Stimulated activated CD8-positive, alpha-beta memory T cell treated with anti-CD3 and anti-CD28 coated beads, Interleukin-15, amount 100 ng/mL, for 24 hours (primary cell): ENCODE measurements around the gene PTPRM.

ENCODE experiments used
- DNase-seq: peaks from one replicate; pipeline ENCODE4 v3.0.0-alpha.2; 2020; ENCODE audit warnings: low read depth

Gene PTPRM

DNA sequence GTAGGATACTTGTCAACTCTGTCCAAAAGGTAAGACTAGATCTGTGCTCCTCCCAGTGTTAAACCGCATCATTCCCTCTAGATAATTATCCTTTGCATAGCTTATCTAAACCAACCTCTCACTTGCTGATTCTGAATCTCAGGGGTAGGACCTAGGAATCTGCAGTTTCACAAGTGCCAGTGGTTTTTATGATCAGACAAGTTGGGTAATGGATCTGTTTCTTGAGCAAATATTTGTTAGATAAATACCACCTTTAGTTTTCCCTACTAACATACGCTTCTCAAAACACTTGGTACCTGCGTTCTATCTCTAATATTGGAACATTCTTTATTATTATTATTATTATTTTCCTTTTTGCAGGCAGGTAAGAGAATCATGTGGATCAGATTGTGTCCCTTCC is 439.9 kb downstream of the PTPRM start:
- no peak for DNase-seq

DNA sequence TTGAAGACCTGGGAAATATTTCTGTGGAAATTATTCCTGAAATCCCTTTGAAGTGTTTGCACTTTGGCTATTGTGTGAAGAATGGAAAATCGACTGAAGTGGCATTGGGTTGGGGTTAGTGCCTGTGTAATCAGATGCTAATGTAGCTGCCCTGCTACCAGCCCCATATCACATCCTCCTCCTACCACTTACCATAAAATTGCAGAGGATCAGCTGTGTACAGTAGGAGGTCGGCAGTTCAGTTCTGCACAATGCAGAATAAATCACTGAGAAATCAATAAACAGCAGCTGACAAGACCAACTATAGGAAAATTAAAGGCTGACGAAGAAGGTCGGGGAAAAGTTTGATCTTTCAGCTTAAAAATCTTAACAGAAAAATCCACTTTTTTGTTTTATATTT is 440.9 kb downstream of the PTPRM start:
- DNase-seq = no peak

DNA sequence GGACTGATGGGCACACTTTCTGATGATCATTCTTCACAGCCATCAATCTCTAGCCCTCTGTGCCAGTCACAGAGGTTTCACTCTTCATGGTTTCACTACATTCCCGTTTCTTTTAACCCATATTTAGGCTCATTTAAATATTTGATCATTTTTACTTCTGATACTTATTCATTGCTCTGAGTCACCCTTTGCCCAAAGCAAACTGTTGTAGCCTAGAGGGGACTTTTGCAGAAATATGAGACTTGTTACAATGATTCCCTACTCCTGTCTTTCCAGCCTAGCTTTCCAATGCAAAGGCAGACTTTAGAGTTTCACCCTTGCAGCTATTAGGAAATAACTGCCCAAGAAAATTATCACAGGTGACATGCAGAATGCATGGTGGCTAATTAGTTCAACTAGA is 444.2 kb downstream of the PTPRM start:
- DNase-seq = no peak

DNA sequence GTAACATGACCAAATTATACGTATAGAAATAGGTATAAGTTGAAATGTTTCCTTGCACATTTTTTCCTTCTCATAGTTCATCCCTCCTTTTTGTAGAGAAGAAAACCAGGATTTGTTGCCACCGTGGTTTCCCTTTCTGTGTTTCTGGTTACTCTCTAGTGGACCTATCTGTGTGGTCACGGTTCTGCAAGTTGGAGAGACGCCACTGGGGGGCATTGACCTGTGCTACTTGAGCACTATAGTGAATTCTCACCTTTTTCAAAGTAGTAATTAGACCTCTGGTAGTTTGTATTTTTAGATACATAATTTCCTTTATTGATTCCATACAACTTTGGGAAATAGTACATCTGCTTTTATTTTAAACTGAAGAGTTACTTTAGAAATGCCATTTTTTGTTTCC is 444.8 kb downstream of the PTPRM start:
- DNase-seq = no peak

DNA sequence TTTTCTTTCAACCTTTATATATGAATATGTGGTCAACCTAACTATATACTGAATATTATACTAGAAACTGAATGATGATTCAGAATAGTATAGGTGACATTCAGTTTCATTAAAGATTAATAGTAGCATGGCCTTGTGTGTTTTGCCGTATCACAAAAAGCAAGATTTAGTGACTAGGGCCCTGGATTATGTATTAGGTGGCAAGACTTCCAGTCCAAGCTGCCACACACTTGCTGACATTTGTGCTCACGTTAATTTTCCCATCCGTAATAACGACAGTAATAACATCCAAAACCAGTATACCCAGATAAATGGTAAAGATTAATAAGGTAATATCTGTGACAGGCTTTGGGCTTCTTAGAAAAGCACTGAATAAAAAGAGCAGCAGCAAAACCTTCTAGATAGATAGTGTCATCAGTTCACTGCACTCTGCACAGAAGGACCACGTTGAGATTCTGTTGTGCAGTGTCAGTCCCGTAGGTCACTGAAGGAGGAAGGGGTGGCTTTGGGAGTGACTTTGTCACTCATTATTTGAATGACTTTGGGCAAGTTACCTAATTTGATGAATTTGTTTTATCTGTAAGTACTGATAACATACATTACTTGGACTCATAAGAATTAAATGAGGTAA is 451.7 kb downstream of the PTPRM start:
- no peak for DNase-seq

DNA sequence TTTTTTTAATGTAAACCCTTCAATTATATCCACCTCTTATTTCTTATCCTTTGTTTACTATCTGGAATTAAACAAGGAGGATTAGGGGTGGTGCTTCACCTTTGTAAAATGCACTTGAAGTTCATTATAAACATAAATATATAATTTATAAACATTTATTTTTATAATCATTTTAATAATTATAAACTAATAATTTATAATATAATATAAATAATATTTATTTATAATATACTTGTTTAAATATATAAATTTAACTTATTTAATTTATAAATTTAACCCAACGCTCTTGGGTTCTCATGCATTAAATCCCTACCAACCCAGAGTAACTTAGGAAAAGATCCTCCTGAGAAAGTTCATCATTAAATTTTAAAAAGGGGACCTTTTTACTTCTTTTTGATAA is 452.5 kb downstream of the PTPRM start:
- DNase-seq = no peak

DNA sequence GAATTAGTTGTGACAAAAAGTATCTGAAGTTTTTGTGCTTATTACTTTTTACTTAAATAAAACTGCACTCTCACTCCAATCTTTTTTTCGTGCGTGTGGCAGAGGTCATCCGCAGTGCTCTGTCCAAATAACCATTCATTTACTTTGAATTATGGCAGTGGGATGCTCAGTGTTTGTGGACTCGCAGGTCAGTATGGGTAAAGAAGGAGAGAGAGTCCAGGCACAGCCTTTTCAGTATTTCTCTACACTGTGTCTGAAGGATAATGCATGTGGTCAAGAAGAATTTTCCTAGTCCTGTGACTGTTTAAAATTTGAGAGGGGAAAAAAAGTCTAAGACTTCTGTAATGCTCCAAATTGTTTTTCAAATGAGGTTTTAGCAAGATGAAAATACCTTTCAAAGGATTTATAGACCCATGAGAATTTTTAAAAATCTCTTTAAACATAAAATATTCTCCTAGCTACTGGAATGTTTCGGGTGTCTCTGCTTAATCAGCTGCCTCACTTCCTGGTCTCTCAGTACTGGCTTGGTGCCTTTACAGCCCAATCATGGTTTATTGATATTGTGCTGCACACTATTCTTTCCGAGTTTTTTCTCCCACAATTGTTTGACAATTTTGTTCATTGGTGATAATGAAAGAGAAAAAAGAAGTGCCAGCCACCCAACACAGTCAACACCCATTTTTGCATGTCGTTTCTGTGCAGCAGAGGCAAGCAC is 453.2 kb downstream of the PTPRM start:
- no peak for DNase-seq

DNA sequence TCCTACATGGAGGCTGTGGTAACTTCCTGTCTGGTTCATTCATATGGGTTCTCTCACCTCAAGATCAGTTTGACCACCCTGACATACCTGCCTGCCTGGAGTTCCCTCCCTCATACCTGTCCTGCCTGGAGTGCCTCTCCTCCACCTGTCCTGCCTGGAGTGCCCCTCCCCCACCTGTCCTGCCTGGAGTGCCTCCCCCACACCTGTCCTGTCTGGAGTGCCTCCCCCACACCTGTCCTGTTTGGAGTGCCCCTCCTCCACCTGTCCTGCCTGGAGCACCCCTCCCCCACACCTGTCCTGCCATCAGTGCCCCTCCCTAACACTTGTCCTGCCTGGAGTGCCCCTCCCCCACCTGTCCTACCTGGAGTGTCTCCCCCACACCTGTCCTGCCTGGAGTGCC is 461.9 kb downstream of the PTPRM start:
- no peak for DNase-seq

DNA sequence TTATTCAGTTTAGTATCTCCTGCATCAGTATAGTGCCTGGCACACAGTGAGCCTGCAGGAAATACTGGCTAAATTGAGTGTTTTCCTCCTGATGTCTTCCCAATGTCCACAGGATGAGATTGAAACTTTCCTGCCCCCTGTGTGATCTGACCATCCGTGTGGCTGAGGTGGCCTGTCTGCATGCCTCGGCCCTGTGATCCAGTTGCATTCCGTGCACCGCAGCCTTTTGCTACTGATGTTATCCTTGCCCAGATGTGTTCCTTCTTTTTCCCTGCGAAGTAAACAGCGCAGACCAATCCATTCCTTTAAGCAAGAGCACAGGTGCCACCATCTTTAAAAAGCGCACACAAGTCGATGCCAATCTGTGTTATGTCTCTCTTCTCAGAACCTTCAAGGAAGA is 462.6 kb downstream of the PTPRM start:
- DNase-seq = no peak

DNA sequence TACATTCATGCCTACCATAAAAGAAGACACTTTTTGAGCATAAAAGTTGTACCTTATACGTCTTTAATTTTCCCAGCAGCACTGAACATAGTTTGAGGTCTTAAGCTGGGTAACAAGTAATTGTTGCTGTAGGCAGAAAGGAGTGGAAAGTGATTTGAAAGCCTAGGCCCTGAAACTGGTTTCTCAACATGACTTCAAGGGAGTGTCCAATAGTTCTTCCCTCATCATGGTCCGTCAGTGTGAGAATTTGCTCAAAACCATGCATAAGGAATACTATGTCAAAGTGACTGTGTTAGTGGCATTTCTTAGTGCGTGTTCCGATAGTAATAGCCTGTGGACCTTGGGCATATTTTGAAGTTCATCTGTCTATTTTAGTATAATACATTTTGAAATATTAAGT is 463.1 kb downstream of the PTPRM start:
- no peak for DNase-seq

DNA sequence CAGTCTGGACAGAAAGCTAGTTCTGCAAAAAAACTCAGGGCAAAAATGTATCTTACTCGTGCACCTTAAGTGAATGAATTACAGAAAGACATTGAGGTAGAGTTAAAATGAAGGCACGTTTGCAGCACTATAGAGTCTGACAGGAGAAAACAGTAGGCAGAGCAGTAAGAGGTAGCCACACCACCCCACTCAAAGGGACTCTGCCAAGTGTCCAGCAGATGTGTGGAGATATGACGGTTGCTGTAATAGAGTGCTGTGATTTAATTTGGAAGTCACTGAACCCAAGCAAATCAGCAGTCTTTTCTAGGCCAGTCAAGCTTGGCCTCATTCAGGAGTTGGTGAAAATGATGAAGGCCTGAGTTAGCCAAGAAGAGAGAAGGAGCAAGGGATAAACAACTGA is 464.4 kb downstream of the PTPRM start:
- no peak for DNase-seq

DNA sequence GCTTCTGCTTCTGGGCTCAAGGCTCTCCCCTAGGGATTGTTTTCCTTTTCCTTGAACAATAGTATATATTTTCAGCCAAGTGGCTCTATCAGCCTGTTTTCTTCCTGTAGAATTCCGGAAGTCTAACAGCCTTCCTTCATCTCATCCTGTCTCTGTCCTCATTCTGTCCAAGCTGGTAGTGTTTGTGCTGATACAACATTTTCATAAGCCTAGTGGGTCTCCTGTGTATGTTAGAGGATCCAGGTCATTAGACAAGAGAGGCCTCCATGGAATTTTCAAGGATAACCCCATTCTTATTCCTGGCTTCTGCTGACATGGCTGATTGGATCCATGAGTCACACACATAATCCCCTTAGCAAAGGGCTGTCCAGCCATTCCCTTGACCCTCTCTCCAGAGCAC is 467.6 kb downstream of the PTPRM start:
- no peak for DNase-seq

DNA sequence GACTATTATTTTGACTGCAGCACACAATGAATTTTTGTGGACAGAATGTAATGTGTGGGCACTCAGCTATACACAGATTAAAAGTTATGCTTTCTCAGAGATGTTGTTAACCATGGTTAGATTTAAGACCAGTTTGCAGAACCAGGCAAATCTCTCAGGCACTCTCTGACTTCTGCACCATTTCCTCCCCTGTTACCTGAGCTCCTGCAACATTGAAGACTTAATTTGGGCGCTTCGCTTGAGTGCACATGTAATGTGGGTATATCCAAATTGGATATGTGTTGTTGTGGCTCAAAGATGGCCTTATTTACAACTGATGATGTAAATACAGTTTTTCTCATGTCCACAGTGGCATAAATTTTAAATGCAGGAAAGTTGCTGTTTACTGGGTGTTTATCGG is 469.4 kb downstream of the PTPRM start:
- DNase-seq = no peak

DNA sequence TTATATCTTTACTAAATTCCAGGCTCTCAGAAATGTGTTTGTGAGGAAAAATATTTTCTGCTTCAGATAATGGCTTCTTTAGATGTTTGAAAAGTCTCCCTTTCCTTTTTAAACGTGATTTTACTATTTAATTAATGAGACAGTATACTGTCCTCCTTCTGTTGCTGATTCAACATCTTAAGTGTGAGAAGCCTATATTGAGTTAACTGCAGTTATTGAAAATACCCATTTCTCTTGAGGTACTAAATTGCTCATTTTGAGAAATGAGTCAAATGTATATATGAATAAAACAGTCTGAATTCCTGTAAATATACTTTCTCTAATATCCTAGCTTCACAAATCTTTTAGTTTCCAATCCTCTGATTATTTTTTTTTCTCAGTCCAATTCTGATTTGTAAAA is 470.2 kb downstream of the PTPRM start:
- no peak for DNase-seq

DNA sequence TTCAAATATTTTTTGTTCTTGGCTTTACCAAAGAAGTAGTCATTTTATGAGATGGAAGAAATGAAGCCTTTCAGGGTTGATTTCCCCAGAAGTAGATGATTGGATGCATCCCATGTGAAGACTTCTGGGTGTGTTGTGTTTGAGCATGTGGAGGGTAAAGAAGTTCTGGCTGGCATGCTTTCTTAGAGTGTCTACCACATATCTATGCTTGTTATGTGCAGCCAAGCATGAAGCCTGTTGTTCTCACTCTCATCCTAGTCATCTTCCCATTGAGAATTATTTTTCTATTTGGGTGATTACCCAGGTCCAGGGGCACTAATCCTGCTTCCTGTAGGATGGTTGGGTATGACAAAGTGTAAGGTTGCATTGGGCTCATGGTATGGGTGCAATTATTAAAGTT is 472.9 kb downstream of the PTPRM start:
- no peak for DNase-seq

DNA sequence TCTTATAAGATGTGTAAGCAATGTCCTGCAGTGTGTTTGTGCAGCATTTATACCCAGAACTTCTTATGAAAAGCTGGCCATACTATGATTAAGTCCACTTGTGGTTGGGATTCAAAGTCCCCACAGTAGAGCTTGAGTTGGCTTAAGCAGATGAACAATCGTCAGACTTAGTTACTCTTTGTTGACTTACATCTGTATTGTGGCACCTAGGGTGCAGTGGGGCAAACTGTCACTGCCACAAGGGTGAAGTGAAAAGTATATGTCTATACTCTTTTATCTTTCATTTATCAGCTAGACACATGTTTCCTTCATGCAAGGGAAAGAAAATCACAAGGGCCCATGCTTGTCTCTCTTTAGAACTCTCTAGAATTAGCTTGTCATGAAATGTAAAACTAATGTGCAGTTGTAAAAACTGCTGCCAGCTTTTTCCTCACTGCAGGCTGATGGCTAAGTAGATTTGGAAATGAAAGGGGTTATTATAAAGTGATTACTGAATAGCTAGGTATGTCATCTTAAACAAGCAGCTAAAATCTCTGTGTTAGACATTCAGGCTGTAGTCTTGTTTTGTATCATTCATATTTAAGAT is 474.5 kb downstream of the PTPRM start:
- DNase-seq = no peak

DNA sequence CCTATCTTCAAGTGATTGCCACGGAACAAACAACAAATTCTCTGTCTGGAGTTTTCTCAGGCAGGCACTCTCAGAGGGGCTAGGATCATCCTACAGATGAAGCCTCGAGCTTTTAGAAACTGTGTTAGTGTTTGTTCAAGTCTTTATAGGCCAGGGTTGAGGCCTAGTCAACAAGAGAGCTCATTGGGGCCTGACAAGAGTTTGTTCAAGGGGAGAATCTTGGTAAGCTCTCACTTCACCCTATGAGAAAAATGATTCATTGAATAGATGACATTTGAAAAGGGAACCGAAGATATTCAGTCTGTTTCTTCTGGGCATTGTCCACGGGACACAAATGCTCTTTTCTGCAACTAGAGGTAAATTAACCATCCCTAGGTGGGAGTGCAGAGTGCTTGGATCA is 476.9 kb downstream of the PTPRM start:
- DNase-seq = no peak

DNA sequence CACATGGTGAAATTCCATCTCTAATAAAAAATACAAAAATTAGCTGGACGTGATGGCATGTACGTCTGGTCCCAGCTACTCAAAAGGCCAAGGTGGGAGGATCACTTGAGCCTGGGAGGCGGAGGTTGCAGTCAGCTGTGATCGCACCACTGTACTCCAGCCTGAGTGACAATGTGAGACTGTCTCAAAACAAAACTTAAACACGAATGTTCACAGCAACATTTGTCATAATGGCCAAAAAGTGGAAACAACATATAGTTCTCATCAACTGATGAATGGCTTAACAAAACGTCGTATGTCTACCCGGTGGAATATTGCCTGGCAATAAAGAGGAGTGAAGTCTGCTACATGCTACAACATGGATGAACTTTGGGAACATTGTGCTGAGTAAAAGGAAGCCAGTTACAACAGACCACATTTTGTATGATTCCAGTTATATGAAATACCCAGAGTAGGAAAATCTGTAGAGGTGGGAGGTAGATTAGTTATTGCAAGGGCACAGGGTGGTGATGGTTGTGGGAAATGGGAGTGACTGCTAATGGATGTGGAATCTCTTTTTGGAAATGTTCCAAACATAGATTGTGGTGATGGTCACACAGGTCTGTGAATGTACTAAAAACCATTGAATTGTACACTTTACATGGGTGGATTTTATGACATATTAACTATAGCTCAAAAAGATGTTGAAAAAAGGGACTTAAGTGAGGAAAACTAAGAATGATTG is 478.2 kb downstream of the PTPRM start:
- no peak for DNase-seq

DNA sequence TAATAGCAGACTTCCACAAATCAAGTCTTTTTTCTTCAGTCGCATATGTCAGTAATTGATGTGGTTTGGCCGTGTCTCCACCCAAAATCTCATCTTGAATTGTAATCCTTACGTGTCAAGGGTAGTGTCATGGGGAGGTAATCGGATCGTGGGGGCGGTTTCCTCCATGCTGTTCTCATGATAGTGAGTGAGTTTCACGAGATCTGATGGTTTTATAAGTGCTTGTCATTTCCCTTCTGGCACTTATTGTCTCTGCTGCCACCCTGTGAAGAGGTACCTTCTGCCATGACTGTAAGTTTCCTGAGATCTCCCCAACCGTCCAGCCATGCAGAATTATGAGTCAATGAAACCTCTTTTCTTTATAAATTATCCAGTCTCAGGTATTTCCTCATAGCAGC is 478.8 kb downstream of the PTPRM start:
- no peak for DNase-seq

DNA sequence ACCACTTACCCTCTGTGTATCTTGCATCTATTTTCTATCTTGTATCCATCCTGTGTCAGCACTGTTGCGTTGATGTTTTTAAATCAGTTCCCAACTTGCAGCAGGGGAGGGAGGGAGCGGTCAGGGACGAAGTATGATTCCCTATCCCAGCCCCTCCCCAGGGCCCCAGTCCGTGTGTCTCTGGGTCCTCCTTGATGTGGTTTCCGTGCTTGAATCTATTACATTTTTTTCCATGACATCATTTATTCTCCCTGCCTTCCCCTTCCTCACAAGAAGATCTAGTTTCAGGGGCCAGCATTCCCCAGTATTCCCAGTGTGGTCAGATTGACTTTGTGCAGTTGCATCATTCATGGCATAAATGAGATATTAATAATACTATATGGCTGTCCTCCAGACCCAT is 479.3 kb downstream of the PTPRM start:
- DNase-seq = no peak

DNA sequence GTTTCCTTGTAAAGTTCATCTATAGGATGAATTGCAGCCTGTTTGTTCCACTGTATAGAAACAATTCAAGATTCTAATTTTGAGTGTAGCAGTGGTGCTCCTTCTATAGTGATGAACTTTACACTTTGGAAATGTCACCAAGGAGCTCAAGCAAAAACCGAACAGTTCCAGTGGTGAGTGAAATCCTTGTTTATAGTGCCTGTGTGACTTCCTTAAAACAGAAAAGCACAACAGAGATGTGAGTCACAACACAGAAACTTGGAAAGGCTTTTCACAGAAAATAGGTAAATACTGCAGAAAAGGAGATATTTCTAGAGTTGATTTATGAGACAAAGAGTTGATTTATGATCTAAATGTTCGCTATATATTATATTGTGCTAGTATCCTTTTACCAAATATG is 482.0 kb downstream of the PTPRM start:
- no peak for DNase-seq

DNA sequence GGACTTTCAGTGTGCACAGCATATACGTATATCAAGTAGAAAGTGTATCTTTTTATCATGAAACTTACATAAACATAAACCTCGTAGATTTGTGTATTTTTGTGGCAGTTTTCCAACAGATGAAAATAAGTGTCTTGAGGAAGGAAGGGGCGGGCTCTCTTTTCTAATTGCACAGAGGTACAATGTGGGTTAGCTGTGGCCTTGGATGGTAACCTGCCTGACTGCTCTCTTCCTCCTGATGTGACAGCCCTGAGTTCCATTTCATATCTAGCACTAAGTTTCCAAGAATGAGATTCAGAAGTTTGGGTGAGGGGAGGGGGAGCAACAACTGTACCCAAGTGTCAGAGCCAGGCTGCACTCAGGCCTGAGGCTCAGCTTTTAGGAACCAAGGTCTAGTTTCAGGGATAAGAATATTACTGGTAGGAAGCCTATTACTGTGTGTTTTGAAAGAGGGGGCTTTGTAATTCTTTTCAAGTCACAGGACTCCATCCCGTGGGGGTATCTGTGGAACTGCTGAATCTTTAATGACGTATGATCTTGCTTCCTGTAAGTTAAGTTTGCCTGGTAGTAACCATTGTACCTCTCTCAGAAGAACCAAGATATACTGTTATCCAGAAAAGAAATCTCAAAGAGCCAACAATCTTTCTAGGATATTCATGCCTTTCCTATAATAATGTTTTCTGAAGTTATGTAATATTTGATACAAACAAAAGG is 483.7 kb downstream of the PTPRM start:
- DNase-seq = no peak

DNA sequence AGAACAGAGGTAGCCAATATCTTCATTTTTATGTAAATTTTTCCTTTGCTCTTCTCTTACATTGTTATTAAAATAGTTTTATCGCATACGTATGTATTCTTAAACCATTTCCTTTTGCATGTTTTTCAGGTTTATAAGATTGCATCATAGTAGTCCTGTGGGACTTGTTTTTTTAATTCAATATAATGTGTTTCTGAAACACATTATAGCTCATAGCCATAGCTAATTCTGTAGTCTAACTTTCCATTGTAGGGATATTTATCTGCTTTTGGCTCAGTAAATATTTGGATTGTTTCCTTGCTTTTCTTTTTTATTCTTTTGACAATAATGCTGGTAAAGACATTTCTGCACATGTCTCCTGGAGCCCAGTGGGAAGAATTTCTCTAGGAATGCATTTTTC is 484.3 kb downstream of the PTPRM start:
- no peak for DNase-seq
